ENCODE data around the gene DCPS. TPM values are rescaled to one million over a fixed set of nuclear protein-coding genes. Genes with fewer than 3 reads are reported as not detected.

Gene DCPS
- total RNA-seq, 1 donor from 2014 or later, result 10.7 TPM

DNA sequence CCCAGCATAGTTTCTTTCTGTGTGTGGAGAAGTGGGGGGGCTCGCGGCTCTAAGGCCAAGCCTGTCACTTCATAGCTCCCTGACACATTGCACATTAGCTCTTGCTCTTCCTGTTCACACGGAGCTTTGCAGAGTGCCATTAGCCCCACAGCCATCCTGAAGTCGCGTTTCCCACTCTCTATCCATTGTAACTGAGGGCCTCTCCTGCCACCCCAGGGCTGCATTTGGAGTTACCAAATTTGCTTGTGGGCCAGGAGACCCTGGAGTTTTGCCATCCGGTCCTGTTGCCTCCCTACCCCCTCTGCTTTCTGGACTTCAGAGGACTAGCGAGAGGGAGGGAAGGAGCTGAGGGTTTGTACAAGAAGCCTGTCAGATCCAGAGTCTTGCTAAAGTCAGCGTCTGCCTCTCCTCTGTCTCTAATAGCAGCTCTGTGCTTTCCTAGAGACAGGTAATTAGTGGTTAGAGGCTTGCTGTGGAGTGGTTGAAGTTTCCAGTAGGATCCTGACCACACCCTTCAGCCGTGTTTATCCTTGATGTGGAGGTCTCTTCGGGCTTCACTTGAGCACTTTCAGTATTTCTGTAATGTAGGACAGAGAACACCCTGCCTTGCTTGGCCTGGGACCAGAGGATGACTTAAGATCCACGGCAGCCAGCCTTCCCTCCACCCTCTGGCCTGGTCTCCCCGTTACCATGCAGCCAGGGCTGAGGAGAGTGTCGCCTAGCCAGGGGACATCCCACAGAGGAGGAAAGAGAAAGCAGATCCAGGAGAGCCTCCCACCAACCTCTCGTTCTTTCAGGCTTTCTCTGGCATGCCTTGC, 14.1 kb downstream of the DCPS start:
- ATAC-seq (ENCODE audit: poor library complexity), result peak; percentile 92
- peak; percentile 87 for DNase-seq
- intact Hi-C loops (cut with DNase I), result no loop called here

- ATAC-seq (ENCODE audit: poor library complexity) (peak; percentile 85), DNase-seq (peak; percentile 43)
- intact Hi-C loops (cut with DNase I), result no loop called here
These were observed 14.9 kb downstream of the DCPS start for GRCh38 chr11:126318574-126319373.

GRCh38 chr11:126319374-126319740, 15.5 kb downstream of the DCPS start:
- ATAC-seq (ENCODE audit: poor library complexity) (no peak), DNase-seq (no peak)
- intact Hi-C loops (cut with DNase I), result no loop called here

GRCh38 chr11:126322996-126323395, 19.1 kb downstream of the DCPS start:
- DNase-seq (no peak), ATAC-seq (ENCODE audit: poor library complexity) (no peak)
- intact Hi-C loops (cut with DNase I), result no loop called here

GRCh38 chr11:126327281-126328000, 23.6 kb downstream of the DCPS start:
- intact Hi-C loops (cut with DNase I), result no loop called here
- DNase-seq (no peak), ATAC-seq (ENCODE audit: poor library complexity) (no peak)

GRCh38 chr11:126328001-126328390, 24.1 kb downstream of the DCPS start:
- DNase-seq (no peak), ATAC-seq (ENCODE audit: poor library complexity) (no peak)
- intact Hi-C loops (cut with DNase I), result no loop called here

DNA sequence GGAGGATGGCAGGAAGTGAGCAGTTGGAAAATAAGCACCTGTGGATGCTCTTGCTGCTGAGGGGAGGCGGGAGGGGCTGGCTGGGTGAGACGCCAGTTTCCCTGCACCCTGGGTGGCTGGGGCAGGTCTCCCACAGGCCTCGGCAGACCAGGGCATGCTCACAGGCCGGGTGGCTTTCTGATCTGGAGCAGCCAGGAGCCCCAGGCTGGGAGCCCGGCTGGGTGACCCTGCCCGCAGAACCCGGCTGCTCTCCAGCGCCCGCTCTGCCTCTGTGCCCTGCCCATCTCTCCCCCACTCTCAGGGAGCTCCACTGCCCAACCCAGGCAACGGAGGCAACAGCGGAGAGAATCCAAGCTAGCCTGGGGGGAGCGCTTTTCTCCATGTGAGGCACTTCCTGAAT, 24.6 kb downstream of the DCPS start:
- ATAC-seq (ENCODE audit: poor library complexity) (no peak), DNase-seq (no peak)
- intact Hi-C loops (cut with DNase I), result no loop called here

DNA sequence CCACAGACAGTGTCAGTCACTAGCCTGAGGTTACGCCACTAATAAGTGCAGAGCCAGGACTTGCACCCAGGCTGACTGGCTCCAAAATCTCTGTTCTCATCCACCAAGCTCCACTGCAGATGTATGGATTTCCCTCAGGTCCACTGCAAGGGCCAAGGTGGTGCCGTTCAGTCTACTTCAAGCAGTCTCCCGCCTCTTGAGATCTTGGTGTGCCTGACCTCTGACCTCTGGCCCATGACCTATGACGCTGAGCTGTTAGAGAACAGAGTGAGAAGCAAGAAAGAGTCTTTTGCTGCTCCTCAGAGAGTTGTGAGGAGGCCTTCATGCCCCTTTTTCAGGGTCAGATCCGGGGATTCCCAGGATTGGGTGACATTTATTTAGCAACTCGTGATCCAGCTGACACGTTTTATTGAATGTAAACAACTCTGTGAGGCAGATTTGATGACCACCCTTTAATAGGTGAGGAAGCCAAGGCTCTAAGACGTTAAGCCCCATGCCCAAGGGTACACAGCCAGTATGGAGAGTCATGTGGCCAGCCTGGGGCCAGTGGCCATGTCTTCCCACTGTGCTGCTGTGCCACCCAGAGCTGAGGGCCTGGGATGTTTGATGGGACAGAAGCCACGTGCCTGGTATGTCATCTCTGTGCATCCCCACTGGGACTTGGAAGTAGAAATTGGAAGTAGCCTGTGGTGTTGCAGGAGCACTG, 25.2 kb downstream of the DCPS start:
- DNase-seq (no peak), ATAC-seq (ENCODE audit: poor library complexity) (no peak)
- intact Hi-C loops (cut with DNase I), result no loop called here

GRCh38 chr11:126329644-126330211, 25.9 kb downstream of the DCPS start:
- ATAC-seq (ENCODE audit: poor library complexity), result no peak
- intact Hi-C loops (cut with DNase I), result no loop called here
- no peak for DNase-seq

DNA sequence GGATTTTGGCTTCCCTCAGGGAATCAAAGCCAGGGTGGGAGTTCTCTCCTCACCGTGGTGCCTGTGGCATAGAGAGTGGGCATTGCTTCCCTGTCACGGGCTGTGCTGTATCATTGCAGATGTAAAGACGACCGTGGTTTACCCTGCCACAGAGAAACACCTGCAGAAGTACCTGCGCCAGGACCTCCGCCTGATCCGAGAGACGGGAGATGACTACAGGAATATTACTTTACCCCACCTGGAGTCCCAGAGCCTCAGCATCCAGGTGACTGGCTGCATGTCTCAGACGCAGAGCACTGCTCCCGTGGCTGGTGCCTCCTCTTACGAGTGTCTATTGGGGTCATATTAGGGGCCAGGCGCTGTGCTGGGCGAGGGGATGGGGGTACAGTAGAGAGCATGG, 27.4 kb downstream of the DCPS start:
- no peak for ATAC-seq (ENCODE audit: poor library complexity)
- intact Hi-C loops (cut with DNase I), result no loop called here
- no peak for DNase-seq

GRCh38 chr11:126332221-126332711, 28.4 kb downstream of the DCPS start:
- peak; percentile 78 for ATAC-seq (ENCODE audit: poor library complexity)
- intact Hi-C loops (cut with DNase I), result no loop called here

GRCh38 chr11:126333142-126333541, 29.3 kb downstream of the DCPS start:
- intact Hi-C loops (cut with DNase I), result no loop called here
- ATAC-seq (ENCODE audit: poor library complexity) (no peak), DNase-seq (no peak)

More at GRCh38 chr11:126332221-126332711, 28.4 kb downstream of the DCPS start:
- peak; percentile 88 for DNase-seq

- ATAC-seq (ENCODE audit: poor library complexity), result no peak
- intact Hi-C loops (cut with DNase I), result no loop called here
These were observed 31.0 kb downstream of the DCPS start for GRCh38 chr11:126334659-126335462.

GRCh38 chr11:126335463-126335760, 31.6 kb downstream of the DCPS start:
- DNase-seq (peak; percentile 51), ATAC-seq (ENCODE audit: poor library complexity) (peak; percentile 36)
- intact Hi-C loops (cut with DNase I), result no loop called here

More at GRCh38 chr11:126334659-126335462, 31.0 kb downstream of the DCPS start:
- DNase-seq, result peak; percentile 30

- intact Hi-C loops (cut with DNase I), result no loop called here
- ATAC-seq (ENCODE audit: poor library complexity) (no peak), DNase-seq (no peak)
These were observed 32.3 kb downstream of the DCPS start for GRCh38 chr11:126336138-126336541.

GRCh38 chr11:126336671-126337101, 32.8 kb downstream of the DCPS start:
- intact Hi-C loops (cut with DNase I), result no loop called here
- no peak for ATAC-seq (ENCODE audit: poor library complexity)
- no peak for DNase-seq

- ATAC-seq (ENCODE audit: poor library complexity), result no peak
- intact Hi-C loops (cut with DNase I), result no loop called here
- no peak for DNase-seq
These were observed 33.2 kb downstream of the DCPS start for GRCh38 chr11:126337126-126337473.
